Kidney tubule cell (primary cell): ENCODE measurements around the gene TLE6.
"Not testable (repeated sequence)": the region's sequence is repeated elsewhere in the genome, so short reads cannot be mapped to it uniquely, and the experiment has no call there.

Experiments
- DNase-seq: peaks from one replicate; pipeline ENCODE4 v3.0.0-alpha.2; 2018; ENCODE audit warnings: low spot score

TLE6 gene

GRCh38 chr19:2974342-2975041 is 2.9 kb upstream of the TLE6 start:
- no peak for DNase-seq

GRCh38 chr19:2976609-2977000 is 759 bp upstream of the TLE6 start:
- DNase-seq: no peak

GRCh38 chr19:2977746-2978138 is 378 bp downstream of the TLE6 start:
- no peak for DNase-seq

GRCh38 chr19:2978166-2978767 is 903 bp downstream of the TLE6 start:
- no peak for DNase-seq

- DNase-seq: no peak
These were observed 1.4 kb downstream of the TLE6 start for GRCh38 chr19:2978772-2979171.

- DNase-seq: no peak
These were observed 4.5 kb downstream of the TLE6 start for GRCh38 chr19:2981898-2982297.

GRCh38 chr19:2982561-2982960 is 5.2 kb downstream of the TLE6 start:
- DNase-seq: no peak

GRCh38 chr19:2982983-2983350 is 5.6 kb downstream of the TLE6 start:
- DNase-seq: no peak

GRCh38 chr19:2983351-2984214 is 6.2 kb downstream of the TLE6 start:
- peak; percentile 53 for DNase-seq

- no peak for DNase-seq
These were observed 6.8 kb downstream of the TLE6 start for GRCh38 chr19:2984215-2984528.

GRCh38 chr19:2986951-2987524 is 9.7 kb downstream of the TLE6 start:
- no peak for DNase-seq

- no peak for DNase-seq
These were observed 10.4 kb downstream of the TLE6 start for GRCh38 chr19:2987797-2988196.

GRCh38 chr19:2988568-2988967 is 11.2 kb downstream of the TLE6 start:
- DNase-seq: no peak

- no peak for DNase-seq
These were observed 12.0 kb downstream of the TLE6 start for GRCh38 chr19:2989236-2989946.

GRCh38 chr19:2992333-2992732 is 15.0 kb downstream of the TLE6 start:
- not testable (repeated sequence) for DNase-seq

- no peak for DNase-seq
These were observed 15.6 kb downstream of the TLE6 start for GRCh38 chr19:2992958-2993357.

GRCh38 chr19:2993579-2993978 is 16.2 kb downstream of the TLE6 start:
- DNase-seq: no peak

GRCh38 chr19:2994588-2995131 is 17.3 kb downstream of the TLE6 start:
- no peak for DNase-seq

- DNase-seq: no peak
These were observed 20.4 kb downstream of the TLE6 start for GRCh38 chr19:2997720-2998119.

- no peak for DNase-seq
These were observed 21.3 kb downstream of the TLE6 start for GRCh38 chr19:2998642-2999041.

- no peak for DNase-seq
These were observed 24.0 kb downstream of the TLE6 start for GRCh38 chr19:3001235-3001800.

- DNase-seq: no peak
These were observed 25.7 kb downstream of the TLE6 start for GRCh38 chr19:3003046-3003445.
